Large intestine (tissue), 3 donors: ENCODE data around the gene JADE2. TPM values are rescaled to one million over a fixed set of nuclear protein-coding genes. Genes with fewer than 3 reads are reported as not detected.
"Not testable (repeated sequence)": the region's sequence is repeated elsewhere in the genome, so short reads cannot be mapped to it uniquely, and the experiment has no call there.

ENCODE experiments used
- DNase-seq, 2 donors: peaks; one replicate each; pipeline versions ENCODE4 v3.0.0 to v3.0.0-alpha.2; 2013
- H3K27ac ChIP-seq: one replicate; pipeline ENCODE4 v1.5.1; 2013; ENCODE audit warnings: low read length
- H3K27me3 ChIP-seq: 2 replicates; pipeline ENCODE4 v1.6.1; 2013; ENCODE audit warnings: low read length; ENCODE audit not compliant: control insufficient read depth, insufficient read depth
- H3K36me3 ChIP-seq: 2 replicates; pipeline ENCODE4 v1.6.1; 2013; ENCODE audit warnings: low read length; ENCODE audit not compliant: control insufficient read depth, insufficient read depth
- H3K4me1 ChIP-seq: one replicate; pipeline ENCODE4 v1.6.1; 2013; ENCODE audit warnings: low read length; ENCODE audit not compliant: control insufficient read depth, insufficient read depth
- H3K4me3 ChIP-seq: one replicate; pipeline ENCODE4 v1.5.1; 2013; ENCODE audit warnings: low read length
- H3K9me3 ChIP-seq: one replicate; pipeline ENCODE4 v1.6.1; 2013; ENCODE audit warnings: mild to moderate bottlenecking, low read depth, low read length, moderate library complexity; ENCODE audit not compliant: control insufficient read depth
- WGBS: methylation state at CpG from one replicate; pipeline ENCODE4 v1.1.5; 2013; ENCODE audit warnings: low lambda C conversion rate; ENCODE audit not compliant: insufficient coverage; 5-methylcytosine and 5-hydroxymethylcytosine counted together
- polyA plus RNA-seq: library from polyadenylated mRNA; unstranded; fragments of 120-200 nt; gene quantifications from one replicate; pipeline ENCODE4 v1.2.1, GENCODE V29; 2013

JADE2 gene
- polyA plus RNA-seq, 1 donor: 29.9 TPM

DNA sequence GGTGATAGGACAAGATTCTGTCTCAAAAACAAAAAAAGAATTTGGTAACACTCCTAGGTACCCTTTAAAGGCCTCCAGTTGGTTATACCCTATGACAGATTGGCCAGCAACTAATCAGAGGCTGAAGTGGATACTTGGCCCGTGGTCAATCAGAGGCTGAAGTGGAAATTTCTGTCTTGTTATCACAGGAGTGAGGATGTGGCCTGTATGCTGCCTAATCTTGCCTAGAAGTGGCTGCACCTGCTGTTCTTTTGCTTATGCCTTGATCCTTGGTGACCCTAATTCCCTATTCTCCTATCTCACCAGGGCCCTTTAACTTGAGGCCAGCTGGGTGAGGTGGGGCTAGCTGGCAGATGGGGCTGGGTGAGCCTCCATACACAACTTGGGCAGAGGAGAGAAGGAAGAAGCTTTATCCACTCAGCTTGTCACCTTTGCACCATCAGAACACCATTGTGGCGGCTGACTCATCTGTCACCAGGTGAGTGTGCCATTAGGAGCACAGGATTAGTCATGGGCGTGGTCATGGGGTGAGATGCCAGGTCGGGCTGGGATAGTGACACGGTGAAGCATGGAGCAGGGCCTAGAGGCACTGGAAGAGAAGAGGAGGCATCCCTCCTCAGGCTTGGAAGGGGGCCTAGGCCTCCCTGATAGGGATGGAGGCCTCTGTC, 65.7 kb downstream of the JADE2 start:
- H3K4me3 ChIP-seq: no peak overlapping the region
- H3K36me3 ChIP-seq: no peaks in the 10 kb centered on the region
- WGBS: no CpG with 5 or more reads among the region's 5 CpGs
- DNase-seq: peak; percentile 91 to 96
- H3K9me3 ChIP-seq: no peaks in the 10 kb centered on the region
- peak overlapping the region; percentile 76 for H3K27ac ChIP-seq
- peaks cover 14% of the 10 kb centered on the region for H3K4me1 ChIP-seq
- H3K27me3 ChIP-seq: no peaks in the 10 kb centered on the region

DNA sequence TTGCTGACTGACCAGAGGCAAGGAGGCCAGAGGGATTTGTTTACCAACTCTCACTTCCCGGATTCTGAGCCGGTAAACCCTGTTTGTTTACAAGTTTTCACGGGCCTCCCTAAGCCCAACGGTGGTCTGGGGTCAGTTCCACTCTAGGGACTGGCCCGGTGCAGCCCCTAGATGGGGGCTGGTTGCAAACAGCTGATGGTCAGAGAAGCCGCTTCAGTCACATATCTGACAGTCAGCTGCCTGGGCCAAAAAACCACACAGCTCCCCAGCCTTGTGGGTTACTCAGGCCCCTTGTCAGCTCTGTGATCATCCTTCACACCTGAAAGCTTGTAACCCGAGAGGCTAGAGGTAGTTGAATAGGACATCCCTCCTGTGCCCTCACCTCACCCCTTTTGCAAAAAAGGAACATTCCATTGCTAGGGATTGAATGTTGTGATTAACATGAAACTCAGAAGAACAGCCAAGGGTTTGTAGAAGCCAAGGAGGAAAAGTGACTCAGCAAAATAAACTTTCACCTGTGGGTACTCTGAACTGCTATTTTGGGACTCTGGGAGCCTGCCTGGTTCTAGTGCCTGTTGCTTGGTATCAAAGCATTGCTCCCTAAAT, 66.8 kb downstream of the JADE2 start:
- no CpG with 5 or more reads among the region's 7 CpGs for WGBS
- no peak overlapping the region for H3K27ac ChIP-seq

DNA sequence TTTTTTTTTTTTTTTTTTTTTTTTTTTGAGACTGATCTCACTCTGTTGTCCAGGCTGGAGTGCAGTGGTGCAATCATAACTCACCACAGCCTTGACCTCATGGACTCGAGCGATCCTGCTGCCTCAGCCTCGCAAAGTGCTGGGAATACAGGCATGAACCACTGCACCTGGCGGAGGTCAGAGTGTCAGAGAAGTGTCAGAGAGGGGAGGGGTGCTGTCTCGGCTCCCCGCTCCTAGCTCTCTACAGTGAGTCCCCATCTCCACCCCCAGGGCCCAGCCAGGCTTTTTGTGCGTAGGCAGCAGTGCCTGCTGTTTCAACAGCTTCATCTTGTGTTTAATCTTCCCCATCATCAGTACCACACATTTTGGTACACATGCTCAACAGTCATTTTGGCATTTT, 68.9 kb downstream of the JADE2 start:
- Histone ChIP-seq H3K4me3 (no peak overlapping the region), H3K36me3 (no peaks in the 10 kb centered on the region), H3K27me3 (no peaks in the 10 kb centered on the region), H3K4me1 (peaks cover 10% of the 10 kb centered on the region), H3K9me3 (no peaks in the 10 kb centered on the region), H3K27ac (no peak overlapping the region)
- no peak for DNase-seq
- no CpG with 5 or more reads among the region's 7 CpGs for WGBS

More for the DNA sequence above, 66.8 kb downstream of the JADE2 start:
- H3K4me3 ChIP-seq: no peak overlapping the region
- no peak for DNase-seq
- no peaks in the 10 kb centered on the region for H3K36me3 ChIP-seq
- H3K9me3 ChIP-seq: no peaks in the 10 kb centered on the region
- H3K27me3 ChIP-seq: no peaks in the 10 kb centered on the region
- H3K4me1 ChIP-seq: peaks cover 10% of the 10 kb centered on the region

DNA sequence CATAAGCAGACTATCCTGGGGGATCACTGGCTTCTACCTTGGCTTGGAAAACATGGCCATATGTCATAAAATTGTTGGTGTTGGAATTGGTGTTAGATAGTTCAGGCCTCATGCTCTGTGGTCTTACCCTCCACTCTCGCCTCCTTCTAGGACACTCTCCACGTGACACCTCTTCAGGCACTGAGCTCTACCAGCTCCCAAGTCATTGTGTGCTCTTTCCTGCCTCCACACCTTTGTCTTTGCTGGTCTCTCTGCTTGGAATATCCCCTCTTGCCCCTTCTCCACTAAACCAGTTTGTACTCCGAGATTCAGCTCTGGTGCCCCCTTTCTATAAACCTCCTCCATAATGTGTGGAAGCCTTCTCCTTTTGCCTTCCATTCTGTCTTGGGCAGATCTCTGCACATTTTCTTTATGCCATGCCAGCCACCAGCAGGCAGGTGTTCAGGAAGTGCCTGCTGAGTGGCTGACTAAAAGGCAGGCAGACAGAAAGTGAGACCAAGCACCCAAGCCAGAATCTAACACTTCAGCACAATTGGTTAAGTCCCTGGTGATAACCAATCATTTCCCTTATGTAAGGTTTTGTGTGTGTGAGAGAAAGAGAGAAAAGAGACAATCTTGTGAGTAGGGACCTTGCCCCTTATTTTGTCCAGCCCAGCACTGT, 69.5 kb downstream of the JADE2 start:
- Histone ChIP-seq H3K9me3 (no peaks in the 10 kb centered on the region), H3K4me1 (peaks cover 10% of the 10 kb centered on the region), H3K27ac (no peak overlapping the region), H3K4me3 (no peak overlapping the region), H3K36me3 (no peaks in the 10 kb centered on the region), H3K27me3 (no peaks in the 10 kb centered on the region)
- 92% methylated on average over 2 of the region's 3 CpGs for WGBS
- DNase-seq: no peak

DNA sequence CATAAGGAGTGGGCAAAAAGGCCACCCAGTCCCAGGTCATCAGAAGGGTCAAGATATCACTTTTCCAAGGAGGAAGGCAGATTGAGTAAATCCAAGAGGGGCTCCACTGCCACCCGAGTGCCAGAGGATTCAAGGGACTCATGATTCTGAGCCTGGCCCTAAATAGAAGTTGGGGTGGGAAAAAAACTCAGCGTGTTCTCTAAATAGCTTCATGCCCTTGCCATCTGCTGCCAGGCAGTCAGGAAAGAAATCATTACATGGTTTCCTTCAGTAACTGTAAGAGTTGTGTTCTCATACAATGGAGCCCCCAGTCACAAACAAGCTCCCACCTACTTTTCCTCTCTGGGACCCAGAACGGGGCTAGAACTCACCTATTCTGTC, 70.0 kb downstream of the JADE2 start:
- Histone ChIP-seq H3K9me3 (no peaks in the 10 kb centered on the region), H3K4me1 (peaks cover 10% of the 10 kb centered on the region), H3K27ac (no peak overlapping the region), H3K4me3 (no peak overlapping the region), H3K27me3 (no peaks in the 10 kb centered on the region), H3K36me3 (no peaks in the 10 kb centered on the region)
- no peak for DNase-seq
- no CpG with 5 or more reads among the region's 3 CpGs for WGBS

DNA sequence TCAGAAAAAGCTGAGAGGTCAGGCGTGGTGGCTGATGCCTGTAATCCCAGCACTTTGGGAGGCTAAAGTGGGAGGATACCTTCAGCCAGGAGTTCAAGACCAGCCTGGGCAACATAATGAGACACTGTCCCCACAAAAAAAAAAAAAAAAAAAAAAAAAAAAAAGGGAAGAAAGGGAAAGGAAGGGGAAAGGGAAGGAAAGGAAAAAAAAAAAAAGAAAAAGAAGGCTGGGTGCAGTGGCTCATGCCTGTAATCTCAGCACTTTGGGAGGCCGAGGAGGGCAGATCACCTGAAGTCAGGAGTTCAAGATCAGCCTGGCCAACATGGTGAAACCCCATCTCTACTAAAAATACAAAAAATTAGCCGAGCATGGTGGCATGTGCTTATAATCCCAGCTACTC, 74.3 kb downstream of the JADE2 start:
- not testable (repeated sequence) for H3K4me1 ChIP-seq, H3K27ac ChIP-seq, H3K9me3 ChIP-seq, H3K4me3 ChIP-seq, DNase-seq, H3K27me3 ChIP-seq
- WGBS: 100% methylated on average over 1 of the region's 3 CpGs
- peaks cover 12% of the 10 kb centered on the region for H3K36me3 ChIP-seq

DNA sequence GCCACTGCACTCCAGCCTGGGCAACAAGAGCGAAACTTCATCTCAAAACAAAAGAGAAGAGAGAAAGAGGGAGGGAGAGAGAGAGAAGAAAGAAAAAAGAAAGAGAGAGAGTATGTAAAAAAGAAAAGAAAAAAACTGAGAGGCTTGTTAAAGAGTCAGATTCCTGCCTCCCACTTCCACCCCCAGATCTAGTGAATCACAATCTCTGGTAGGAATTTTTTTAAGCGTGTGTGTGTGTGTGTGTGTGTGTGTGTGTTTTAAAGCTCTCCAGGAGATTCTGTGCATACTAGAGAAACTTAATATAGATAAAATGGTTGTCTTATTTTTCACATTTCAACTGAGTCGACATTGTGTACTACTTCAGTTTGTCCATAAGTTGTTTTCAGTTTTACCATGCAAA, 75.1 kb downstream of the JADE2 start:
- no peak for DNase-seq
- Histone ChIP-seq H3K27me3 (no peaks in the 10 kb centered on the region), H3K36me3 (peaks cover 14% of the 10 kb centered on the region), H3K4me3 (no peak overlapping the region), H3K27ac (no peak overlapping the region), H3K9me3 (no peaks in the 10 kb centered on the region), H3K4me1 (no peaks in the 10 kb centered on the region)
- WGBS: 90% methylated on average over 2 of the region's 3 CpGs

DNA sequence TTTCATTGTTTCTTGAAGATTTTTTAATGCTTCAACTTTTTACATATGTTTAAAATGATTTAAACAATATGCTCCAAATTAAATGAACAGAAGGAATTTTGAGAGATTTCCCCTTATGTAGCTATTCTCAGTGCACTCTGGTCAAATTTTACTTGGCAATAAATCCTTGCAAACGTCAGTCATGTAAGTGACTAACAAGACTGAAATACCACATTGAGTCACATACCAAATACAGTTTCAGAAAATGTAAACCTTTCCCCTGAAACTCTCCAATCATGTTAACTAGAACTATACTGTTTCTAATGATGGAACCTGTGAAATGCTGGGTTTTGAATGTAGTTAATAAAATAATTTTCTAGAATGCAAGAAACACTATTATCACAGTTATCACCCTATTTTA, 77.6 kb downstream of the JADE2 start:
- WGBS: no CpG with 5 or more reads among the region's 1 CpG
- Histone ChIP-seq H3K27me3 (no peaks in the 10 kb centered on the region), H3K4me1 (peaks cover 5% of the 10 kb centered on the region), H3K9me3 (no peaks in the 10 kb centered on the region), H3K4me3 (no peak overlapping the region), H3K27ac (no peak overlapping the region), H3K36me3 (peaks cover 29% of the 10 kb centered on the region)
- DNase-seq: no peak

DNA sequence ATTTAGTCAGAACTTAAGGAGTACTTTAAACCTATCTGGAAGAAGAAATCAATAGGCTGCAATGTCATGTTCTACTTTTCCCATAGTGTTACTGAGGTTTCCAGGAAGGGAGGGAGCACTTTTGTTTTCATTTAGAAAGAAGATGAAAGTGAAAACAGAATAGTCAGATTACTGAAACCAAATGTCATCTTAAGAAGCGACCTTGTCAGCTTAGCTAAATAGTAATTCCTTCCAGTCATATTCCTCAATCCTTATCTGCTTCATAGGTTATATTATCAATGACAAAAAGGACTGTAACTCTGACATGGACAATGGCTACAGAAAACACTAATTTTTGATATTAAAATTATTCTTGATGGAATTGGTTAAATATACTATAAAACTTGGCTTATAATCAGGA, 79.4 kb downstream of the JADE2 start:
- peak in 1 of 2 donors; percentile 34 for DNase-seq
- peaks cover 33% of the 10 kb centered on the region for H3K36me3 ChIP-seq
- peaks cover 16% of the 10 kb centered on the region for H3K4me1 ChIP-seq
- no peaks in the 10 kb centered on the region for H3K27me3 ChIP-seq
- H3K9me3 ChIP-seq: no peaks in the 10 kb centered on the region
- H3K27ac ChIP-seq: no peak overlapping the region
- WGBS: no CpG with 5 or more reads among the region's 1 CpG
- H3K4me3 ChIP-seq: no peak overlapping the region

DNA sequence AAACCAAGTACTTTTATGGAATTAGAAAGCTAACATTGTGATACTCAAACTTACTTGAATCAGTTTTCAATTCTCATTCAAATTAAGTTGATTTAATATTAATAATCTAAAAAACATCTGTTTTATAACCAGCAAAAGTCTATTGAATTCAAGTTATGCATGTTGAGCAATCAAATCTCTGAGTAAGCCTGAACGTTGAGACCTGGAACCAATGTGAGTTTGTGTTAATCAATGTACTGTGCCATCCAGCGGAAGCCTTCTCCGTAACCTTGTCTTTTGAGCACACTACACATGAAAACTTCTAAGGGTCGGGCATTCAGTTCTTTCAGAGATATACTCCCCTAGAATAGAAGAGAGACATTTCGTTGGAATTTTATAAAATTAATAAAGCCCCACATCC, 81.3 kb downstream of the JADE2 start:
- H3K9me3 ChIP-seq: no peaks in the 10 kb centered on the region
- WGBS: no CpG with 5 or more reads among the region's 5 CpGs
- H3K36me3 ChIP-seq: peaks cover 43% of the 10 kb centered on the region
- no peaks in the 10 kb centered on the region for H3K27me3 ChIP-seq
- H3K27ac ChIP-seq: peak overlapping the region; percentile 6
- peaks cover 28% of the 10 kb centered on the region for H3K4me1 ChIP-seq
- DNase-seq: no peak
- no peak overlapping the region for H3K4me3 ChIP-seq
